Neural crest cell (in vitro differentiated cells): ENCODE results near the gene CERS6. TPM values are rescaled to one million over a fixed set of nuclear protein-coding genes. Genes with fewer than 3 reads are reported as not detected.

Source experiments
- DNase-seq: peaks from one replicate; pipeline ENCODE4 v3.0.0; 2021; ENCODE audit warnings: low read depth, mixed read lengths, low spot score
- H3K27ac Mint-ChIP-seq: one replicate; pipeline ENCODE4 v1.8.0; 2021; ENCODE audit warnings: mild to moderate bottlenecking, mixed read lengths; ENCODE audit not compliant: unreplicated experiment
- H3K27me3 Mint-ChIP-seq: 2 replicates; pipeline ENCODE4 v1.8.0; 2021; ENCODE audit warnings: low read depth, mild to moderate bottlenecking, mixed read lengths
- H3K36me3 Mint-ChIP-seq: 2 replicates; pipeline ENCODE4 v1.8.0; 2021; ENCODE audit warnings: low read depth, mild to moderate bottlenecking, mixed read lengths
- H3K4me1 Mint-ChIP-seq: 2 replicates; pipeline ENCODE4 v1.8.0; 2021; ENCODE audit warnings: mixed read lengths
- H3K4me3 Mint-ChIP-seq: one replicate; pipeline ENCODE4 v1.8.0; 2021; ENCODE audit warnings: mild to moderate bottlenecking, mixed read lengths
- H3K9me3 Mint-ChIP-seq: 2 replicates; pipeline ENCODE4 v1.8.0; 2021; ENCODE audit warnings: mixed read lengths
- CTCF ChIP-seq: fragments of 200-600 bp; sonication (generic); conservative IDR thresholded peaks from 2 replicates; pipeline ENCODE4 v1.5.0; 2021; ENCODE audit warnings: antibody characterized with exemption, mild to moderate bottlenecking
- total RNA-seq: library from RNA; stranded (reverse); gene quantifications from 2 replicates; pipeline ENCODE4 v1.2.1, GENCODE V29; 2021

Gene CERS6
- total RNA-seq, 1 donor from 2014 or later, result 27.4 TPM

GRCh38 chr2:168613551-168613950 lies 157.5 kb downstream of the CERS6 start:
- H3K4me3 Mint-ChIP-seq, result no peak overlapping the region
- peaks cover 7% of the 10 kb centered on the region for H3K9me3 Mint-ChIP-seq
- no peak for TF ChIP-seq CTCF
- H3K27me3 Mint-ChIP-seq, result no peaks in the 10 kb centered on the region
- peaks cover 32% of the 10 kb centered on the region for H3K36me3 Mint-ChIP-seq
- DNase-seq, result no peak
- H3K27ac Mint-ChIP-seq, result no peak overlapping the region
- H3K4me1 Mint-ChIP-seq, result peaks cover 8% of the 10 kb centered on the region

GRCh38 chr2:168614172-168615018 lies 158.3 kb downstream of the CERS6 start:
- H3K4me3 Mint-ChIP-seq, result no peak overlapping the region
- peaks cover 8% of the 10 kb centered on the region for H3K4me1 Mint-ChIP-seq
- no peak for TF ChIP-seq CTCF
- no peak for DNase-seq
- H3K27ac Mint-ChIP-seq, result no peak overlapping the region
- peaks cover 35% of the 10 kb centered on the region for H3K36me3 Mint-ChIP-seq
- no peaks in the 10 kb centered on the region for H3K27me3 Mint-ChIP-seq
- H3K9me3 Mint-ChIP-seq, result peaks cover 7% of the 10 kb centered on the region

GRCh38 chr2:168620554-168620953 lies 164.5 kb downstream of the CERS6 start:
- Mint-ChIP-seq H3K4me1 (no peaks in the 10 kb centered on the region), H3K9me3 (peaks cover 7% of the 10 kb centered on the region), H3K36me3 (peaks cover 7% of the 10 kb centered on the region), H3K4me3 (no peak overlapping the region), H3K27me3 (no peaks in the 10 kb centered on the region), H3K27ac (no peak overlapping the region)
- no peak for TF ChIP-seq CTCF
- no peak for DNase-seq

GRCh38 chr2:168622559-168622958 lies 166.5 kb downstream of the CERS6 start:
- H3K4me3 Mint-ChIP-seq, result no peak overlapping the region
- peaks cover 3% of the 10 kb centered on the region for H3K36me3 Mint-ChIP-seq
- H3K9me3 Mint-ChIP-seq, result peaks cover 5% of the 10 kb centered on the region
- TF ChIP-seq CTCF, result no peak
- DNase-seq, result no peak
- no peaks in the 10 kb centered on the region for H3K27me3 Mint-ChIP-seq
- H3K4me1 Mint-ChIP-seq, result peaks cover 7% of the 10 kb centered on the region
- H3K27ac Mint-ChIP-seq, result no peak overlapping the region

- Mint-ChIP-seq H3K9me3 (no peaks in the 10 kb centered on the region), H3K4me3 (no peak overlapping the region), H3K36me3 (no peaks in the 10 kb centered on the region), H3K4me1 (peaks cover 9% of the 10 kb centered on the region), H3K27ac (no peak overlapping the region), H3K27me3 (no peaks in the 10 kb centered on the region)
- DNase-seq, result no peak
- no peak for TF ChIP-seq CTCF
Observed at GRCh38 chr2:168624028-168624427, 168.0 kb downstream of the CERS6 start.
